Activated T-cell treated with anti-CD3 and anti-CD28 coated beads, Interleukin-2, amount 50 U/mL, for 24 hours (primary cell): ENCODE results near the gene WNT7B.

Experiments
- DNase-seq: peaks from one replicate; pipeline ENCODE4 v3.0.0-alpha.2; 2020
- H3K27ac Mint-ChIP-seq: 2 replicates; pipeline ENCODE4 v1.8.0; 2020; ENCODE audit warnings: mild to moderate bottlenecking, mixed read lengths
- H3K27me3 Mint-ChIP-seq: 2 replicates; pipeline ENCODE4 v1.8.0; 2020; ENCODE audit warnings: mixed read lengths
- H3K36me3 Mint-ChIP-seq: 2 replicates; pipeline ENCODE4 v1.8.0; 2020; ENCODE audit warnings: low read depth, mixed read lengths
- H3K4me1 Mint-ChIP-seq: 2 replicates; pipeline ENCODE4 v1.8.0; 2020; ENCODE audit warnings: low read depth, mixed read lengths
- H3K4me3 Mint-ChIP-seq: 2 replicates; pipeline ENCODE4 v1.8.0; 2020; ENCODE audit warnings: mild to moderate bottlenecking, moderate library complexity, mixed read lengths
- H3K9me3 Mint-ChIP-seq: 2 replicates; pipeline ENCODE4 v1.8.0; 2020; ENCODE audit warnings: mixed read lengths

The WNT7B gene

GRCh38 chr22:46002757-46003270, 25.9 kb upstream of the WNT7B start:
- no peak overlapping the region for H3K27ac Mint-ChIP-seq
- no peak for DNase-seq
- no peaks in the 10 kb centered on the region for H3K36me3 Mint-ChIP-seq

GRCh38 chr22:46001426-46002106, 24.6 kb upstream of the WNT7B start:
- DNase-seq, result no peak
- Mint-ChIP-seq H3K36me3 (no peaks in the 10 kb centered on the region), H3K4me1 (peaks cover 17% of the 10 kb centered on the region), H3K27me3 (peaks cover 4% of the 10 kb centered on the region), H3K9me3 (no peaks in the 10 kb centered on the region), H3K4me3 (no peak overlapping the region), H3K27ac (no peak overlapping the region)

More at GRCh38 chr22:46002757-46003270, 25.9 kb upstream of the WNT7B start:
- H3K9me3 Mint-ChIP-seq, result no peaks in the 10 kb centered on the region
- H3K4me1 Mint-ChIP-seq, result peaks cover 18% of the 10 kb centered on the region
- no peak overlapping the region for H3K4me3 Mint-ChIP-seq
- H3K27me3 Mint-ChIP-seq, result peaks cover 4% of the 10 kb centered on the region

GRCh38 chr22:46001046-46001425, 24.1 kb upstream of the WNT7B start:
- H3K9me3 Mint-ChIP-seq, result no peaks in the 10 kb centered on the region
- no peaks in the 10 kb centered on the region for H3K27me3 Mint-ChIP-seq
- H3K4me1 Mint-ChIP-seq, result peaks cover 12% of the 10 kb centered on the region
- no peaks in the 10 kb centered on the region for H3K36me3 Mint-ChIP-seq
- no peak for DNase-seq
- no peak overlapping the region for H3K27ac Mint-ChIP-seq
- H3K4me3 Mint-ChIP-seq, result no peak overlapping the region

- DNase-seq, result no peak
- H3K27ac Mint-ChIP-seq, result no peak overlapping the region
- no peaks in the 10 kb centered on the region for H3K9me3 Mint-ChIP-seq
- peaks cover 10% of the 10 kb centered on the region for H3K4me1 Mint-ChIP-seq
- no peaks in the 10 kb centered on the region for H3K27me3 Mint-ChIP-seq
- H3K36me3 Mint-ChIP-seq, result no peaks in the 10 kb centered on the region
- no peak overlapping the region for H3K4me3 Mint-ChIP-seq
These were observed 23.4 kb upstream of the WNT7B start for GRCh38 chr22:46000081-46001027.

- Mint-ChIP-seq H3K27ac (no peak overlapping the region), H3K36me3 (no peaks in the 10 kb centered on the region), H3K27me3 (peaks cover 4% of the 10 kb centered on the region)
These were observed 22.5 kb upstream of the WNT7B start for GRCh38 chr22:45999379-45999971.

GRCh38 chr22:45998638-45999378, 21.8 kb upstream of the WNT7B start:
- Mint-ChIP-seq H3K9me3 (no peaks in the 10 kb centered on the region), H3K4me3 (no peak overlapping the region), H3K27ac (no peak overlapping the region), H3K36me3 (no peaks in the 10 kb centered on the region), H3K27me3 (peaks cover 4% of the 10 kb centered on the region), H3K4me1 (no peaks in the 10 kb centered on the region)
- no peak for DNase-seq

More at GRCh38 chr22:45999379-45999971, 22.5 kb upstream of the WNT7B start:
- H3K4me3 Mint-ChIP-seq, result no peak overlapping the region
- peaks cover 6% of the 10 kb centered on the region for H3K4me1 Mint-ChIP-seq
- H3K9me3 Mint-ChIP-seq, result no peaks in the 10 kb centered on the region
- DNase-seq, result no peak

GRCh38 chr22:45997777-45998637, 21.0 kb upstream of the WNT7B start:
- Mint-ChIP-seq H3K4me3 (no peak overlapping the region), H3K4me1 (no peaks in the 10 kb centered on the region), H3K36me3 (no peaks in the 10 kb centered on the region), H3K27me3 (peaks cover 4% of the 10 kb centered on the region), H3K27ac (no peak overlapping the region), H3K9me3 (no peaks in the 10 kb centered on the region)
- DNase-seq, result no peak

- Mint-ChIP-seq H3K4me3 (no peak overlapping the region), H3K27me3 (peaks cover 4% of the 10 kb centered on the region), H3K36me3 (no peaks in the 10 kb centered on the region), H3K27ac (no peak overlapping the region), H3K9me3 (no peaks in the 10 kb centered on the region), H3K4me1 (no peaks in the 10 kb centered on the region)
- no peak for DNase-seq
These were observed 20.3 kb upstream of the WNT7B start for GRCh38 chr22:45997077-45997776.

- Mint-ChIP-seq H3K27me3 (peaks cover 4% of the 10 kb centered on the region), H3K9me3 (no peaks in the 10 kb centered on the region), H3K36me3 (no peaks in the 10 kb centered on the region), H3K4me1 (no peaks in the 10 kb centered on the region), H3K27ac (no peak overlapping the region), H3K4me3 (no peak overlapping the region)
- no peak for DNase-seq
These were observed 19.5 kb upstream of the WNT7B start for GRCh38 chr22:45996241-45997076.

- DNase-seq, result no peak
- Mint-ChIP-seq H3K27me3 (peaks cover 4% of the 10 kb centered on the region), H3K4me1 (no peaks in the 10 kb centered on the region), H3K27ac (no peak overlapping the region), H3K36me3 (no peaks in the 10 kb centered on the region), H3K9me3 (no peaks in the 10 kb centered on the region), H3K4me3 (no peak overlapping the region)
These were observed 18.6 kb upstream of the WNT7B start for GRCh38 chr22:45995405-45996101.

- Mint-ChIP-seq H3K9me3 (no peaks in the 10 kb centered on the region), H3K27ac (no peak overlapping the region), H3K27me3 (peaks cover 4% of the 10 kb centered on the region), H3K36me3 (no peaks in the 10 kb centered on the region), H3K4me3 (no peak overlapping the region), H3K4me1 (no peaks in the 10 kb centered on the region)
- DNase-seq, result peak; percentile 90
These were observed 17.8 kb upstream of the WNT7B start for GRCh38 chr22:45994491-45995404.
